Measurements from ENCODE around the gene CAPN15.

CAPN15 gene

GRCh38 chr16:561957-562938 is 34.7 kb downstream of the CAPN15 start:
- DNase-seq (ENCODE audit: low spot score), result no peak

- no peak for DNase-seq (ENCODE audit: low spot score)
Observed at GRCh38 chr16:563072-563644, 35.6 kb downstream of the CAPN15 start.

GRCh38 chr16:564690-565418 is 37.3 kb downstream of the CAPN15 start:
- DNase-seq (ENCODE audit: low spot score), result no peak

- no peak for DNase-seq (ENCODE audit: low spot score)
Observed at GRCh38 chr16:565419-566330, 38.2 kb downstream of the CAPN15 start.

GRCh38 chr16:566475-567372 is 39.2 kb downstream of the CAPN15 start, which contains the start of gene NHLRC4:
Gene NHLRC4, plus strand, starts transcription at chr16:567005. Its CDS starts 1,043 bp downstream, at chr16:568048.
- peak; percentile 42 for DNase-seq (ENCODE audit: low spot score)

- DNase-seq (ENCODE audit: low spot score), result no peak
Observed at GRCh38 chr16:567373-568256, 40.1 kb downstream of the CAPN15 start.

- no peak for DNase-seq (ENCODE audit: low spot score)
Observed at GRCh38 chr16:568401-569258, 41.1 kb downstream of the CAPN15 start.

GRCh38 chr16:569445-570254 is 42.1 kb downstream of the CAPN15 start, which contains the start of gene PIGQ:
Gene PIGQ, plus strand, starts transcription at chr16:569968. Its CDS starts 4,107 bp downstream, at chr16:574075.
- peak; percentile 70 for DNase-seq (ENCODE audit: low spot score)

GRCh38 chr16:572865-573650 is 45.5 kb downstream of the CAPN15 start:
- no peak for DNase-seq (ENCODE audit: low spot score)

- DNase-seq (ENCODE audit: low spot score), result no peak
Observed at GRCh38 chr16:574021-574760, 46.7 kb downstream of the CAPN15 start.

GRCh38 chr16:575354-576196 is 48.1 kb downstream of the CAPN15 start:
- DNase-seq (ENCODE audit: low spot score), result no peak

GRCh38 chr16:576197-576822 is 48.8 kb downstream of the CAPN15 start:
- no peak for DNase-seq (ENCODE audit: low spot score)

- DNase-seq (ENCODE audit: low spot score), result no peak
Observed at GRCh38 chr16:576823-577201, 49.3 kb downstream of the CAPN15 start.

- no peak for DNase-seq (ENCODE audit: low spot score)
Observed at GRCh38 chr16:577796-578195, 50.3 kb downstream of the CAPN15 start.

Measured in kidney tubule cell (primary cell).